Measurements from ENCODE around the gene NPLOC4.

The NPLOC4 gene

DNA sequence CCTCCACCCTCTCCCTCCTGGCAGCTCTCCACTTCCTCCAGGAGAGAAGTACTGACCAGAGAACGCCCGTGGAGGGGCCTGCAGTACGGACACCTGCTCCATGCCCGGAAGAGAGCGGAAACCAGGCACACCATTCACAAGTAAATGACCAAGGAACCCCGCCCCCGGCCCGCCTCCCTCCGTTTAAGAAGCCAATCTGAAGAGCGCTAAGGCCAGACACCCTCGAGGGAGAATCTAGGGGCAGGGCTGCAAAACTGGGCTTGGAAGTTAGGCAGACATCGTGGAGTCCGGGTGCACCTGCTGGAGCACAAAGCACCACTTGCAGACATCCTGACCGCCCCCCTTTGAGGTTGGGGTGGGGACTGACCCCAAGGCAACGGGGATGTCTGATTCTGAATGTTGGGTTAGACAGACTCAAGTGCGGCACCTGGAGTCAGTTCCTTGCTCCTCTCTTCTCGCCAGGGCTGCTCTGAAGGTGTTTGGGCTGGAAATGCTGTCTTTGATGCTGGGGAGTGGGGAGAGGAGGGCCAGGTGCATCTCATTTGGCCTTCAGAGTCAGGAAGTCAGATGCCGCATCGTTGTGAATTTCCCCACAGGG lies 83.8 kb downstream of the NPLOC4 start:
- peak overlapping the region; percentile 70 for H3K27ac ChIP-seq
- H3K36me3 ChIP-seq (ENCODE audit: control insufficient read depth, insufficient read depth, low read length): no peaks in the 10 kb centered on the region
- H2AFZ ChIP-seq: peak overlapping the region; percentile 94
- H3K4me2 ChIP-seq (ENCODE audit: low read length): peak overlapping the region; percentile 96
- H3K4me1 ChIP-seq: no peaks in the 10 kb centered on the region
- no peaks in the 10 kb centered on the region for H3K27me3 ChIP-seq (ENCODE audit: control insufficient read depth, insufficient read depth, low read length)
- H3K9ac ChIP-seq: no peak overlapping the region
- peak overlapping the region; percentile 89 for H3K4me3 ChIP-seq (ENCODE audit: low read depth, low read length)
- no peaks in the 10 kb centered on the region for H3K79me2 ChIP-seq
- TF ChIP-seq, protein P1, sequence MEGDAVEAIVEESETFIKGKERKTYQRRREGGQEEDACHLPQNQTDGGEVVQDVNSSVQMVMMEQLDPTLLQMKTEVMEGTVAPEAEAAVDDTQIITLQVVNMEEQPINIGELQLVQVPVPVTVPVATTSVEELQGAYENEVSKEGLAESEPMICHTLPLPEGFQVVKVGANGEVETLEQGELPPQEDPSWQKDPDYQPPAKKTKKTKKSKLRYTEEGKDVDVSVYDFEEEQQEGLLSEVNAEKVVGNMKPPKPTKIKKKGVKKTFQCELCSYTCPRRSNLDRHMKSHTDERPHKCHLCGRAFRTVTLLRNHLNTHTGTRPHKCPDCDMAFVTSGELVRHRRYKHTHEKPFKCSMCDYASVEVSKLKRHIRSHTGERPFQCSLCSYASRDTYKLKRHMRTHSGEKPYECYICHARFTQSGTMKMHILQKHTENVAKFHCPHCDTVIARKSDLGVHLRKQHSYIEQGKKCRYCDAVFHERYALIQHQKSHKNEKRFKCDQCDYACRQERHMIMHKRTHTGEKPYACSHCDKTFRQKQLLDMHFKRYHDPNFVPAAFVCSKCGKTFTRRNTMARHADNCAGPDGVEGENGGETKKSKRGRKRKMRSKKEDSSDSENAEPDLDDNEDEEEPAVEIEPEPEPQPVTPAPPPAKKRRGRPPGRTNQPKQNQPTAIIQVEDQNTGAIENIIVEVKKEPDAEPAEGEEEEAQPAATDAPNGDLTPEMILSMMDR (IDR thresholded peaks at IDR 0.05): peak; percentile 8
- H3K9me3 ChIP-seq (ENCODE audit: control insufficient read depth, low read length): no peaks in the 10 kb centered on the region

DNA sequence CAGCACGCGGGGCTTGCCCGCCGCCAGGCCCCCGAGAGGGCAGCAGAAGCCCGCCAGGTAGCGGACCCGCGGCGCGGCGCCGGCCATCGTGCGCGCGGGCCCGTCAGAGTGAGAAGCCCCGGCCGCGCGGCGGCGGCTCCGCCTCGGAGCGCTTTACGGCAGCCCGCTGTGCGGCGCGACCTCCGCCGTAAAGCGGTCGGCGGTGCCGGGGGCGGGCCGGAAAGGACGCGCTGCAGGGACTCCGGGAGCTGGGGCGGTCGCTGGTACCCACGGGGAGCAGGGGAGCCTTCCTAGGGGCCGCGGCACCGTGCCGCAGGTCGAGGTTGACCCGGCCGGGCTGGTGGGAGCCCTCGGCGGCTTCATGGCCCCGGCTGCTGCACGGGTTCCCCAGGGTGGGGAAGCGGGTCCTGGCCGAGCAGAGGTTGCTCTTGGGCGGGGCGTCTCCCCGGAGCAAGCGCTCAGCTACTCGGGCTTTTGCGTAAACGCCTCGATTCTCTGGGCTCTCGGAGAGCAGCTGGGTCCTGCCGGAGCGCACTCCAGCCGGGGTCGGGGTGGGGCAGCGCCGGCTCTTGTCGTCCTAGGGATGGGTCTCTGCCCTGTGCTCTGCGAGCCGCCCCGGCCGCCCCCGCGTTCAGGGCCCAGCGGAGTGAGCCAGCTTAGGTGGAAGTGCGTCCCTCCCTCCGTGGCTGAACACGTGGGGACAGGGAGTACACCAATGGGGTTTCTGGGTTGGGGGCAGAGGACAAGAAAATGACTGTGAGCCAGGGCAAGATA lies 84.5 kb downstream of the NPLOC4 start, which contains the start of gene FAAP100:
Gene FAAP100 (minus strand): TSS at position 110 of the 774 bp plus-strand sequence. CDS start 23 bp downstream, at position 87.
- Histone ChIP-seq H3K4me2 (ENCODE audit: low read length) (peak within 1 kb of the TSS; percentile 96), H3K4me3 (ENCODE audit: low read depth, low read length) (peak within 1 kb of the TSS; percentile 89), H2AFZ (peak within 1 kb of the TSS; percentile 94), H3K27me3 (ENCODE audit: control insufficient read depth, insufficient read depth, low read length) (no peaks in the 10 kb centered on the region), H3K36me3 (ENCODE audit: control insufficient read depth, insufficient read depth, low read length) (no peaks in the 10 kb centered on the region), H3K9ac (peak within 1 kb of the TSS; percentile 35), H3K79me2 (no peaks in the 10 kb centered on the region), H3K27ac (peak within 1 kb of the TSS; percentile 70), H3K9me3 (ENCODE audit: control insufficient read depth, low read length) (no peaks in the 10 kb centered on the region), H3K4me1 (no peaks in the 10 kb centered on the region)
- TF ChIP-seq, protein P1 (IDR thresholded peaks at IDR 0.05): no peak

DNA sequence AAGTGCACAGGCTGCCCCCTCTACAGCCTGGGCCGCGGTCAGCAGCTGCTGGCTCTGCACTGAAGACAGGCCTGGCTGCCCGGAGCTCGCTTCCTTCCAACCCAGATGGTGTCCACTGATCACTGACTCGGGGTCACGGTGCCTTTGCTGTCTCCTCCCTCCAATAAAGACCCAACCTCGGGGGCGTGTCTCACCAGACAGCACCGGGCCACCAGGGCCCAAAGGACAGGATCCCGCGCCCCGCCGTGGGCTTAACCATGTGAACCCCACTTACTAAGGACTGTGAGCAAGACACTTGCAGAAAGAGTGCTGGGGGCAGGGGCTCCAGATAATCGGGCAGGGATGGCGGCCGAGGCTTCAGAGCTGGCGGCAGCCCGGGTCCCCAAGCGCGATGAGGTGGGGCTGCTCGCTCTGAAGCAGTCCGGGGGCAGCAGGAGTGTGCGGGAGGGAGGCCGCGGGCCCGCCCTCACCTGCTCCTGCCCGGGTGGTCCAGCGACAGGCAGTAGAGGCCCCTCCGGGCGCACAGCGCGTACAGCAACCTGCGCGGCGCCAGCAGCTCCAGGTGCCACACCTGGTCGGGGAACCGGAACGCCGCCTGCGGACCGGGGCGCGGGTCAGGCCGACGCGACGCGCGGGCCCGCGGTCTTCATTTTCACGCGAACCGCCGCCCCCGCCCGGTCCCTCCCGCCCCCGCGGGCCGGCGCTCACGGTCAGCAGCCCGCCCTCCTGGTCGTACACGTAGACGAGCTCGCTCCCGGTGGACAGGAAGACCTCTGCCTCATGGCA lies 85.3 kb downstream of the NPLOC4 start:
- H3K9ac ChIP-seq: peak overlapping the region; percentile 35
- no peaks in the 10 kb centered on the region for H3K79me2 ChIP-seq
- H2AFZ ChIP-seq: peak overlapping the region; percentile 94
- no peaks in the 10 kb centered on the region for H3K36me3 ChIP-seq (ENCODE audit: control insufficient read depth, insufficient read depth, low read length)
- H3K27ac ChIP-seq: peak overlapping the region; percentile 70
- no peaks in the 10 kb centered on the region for H3K4me1 ChIP-seq
- H3K27me3 ChIP-seq (ENCODE audit: control insufficient read depth, insufficient read depth, low read length): no peaks in the 10 kb centered on the region
- TF ChIP-seq, protein P1 (IDR thresholded peaks at IDR 0.05): no peak
- peak overlapping the region; percentile 96 for H3K4me2 ChIP-seq (ENCODE audit: low read length)
- H3K9me3 ChIP-seq (ENCODE audit: control insufficient read depth, low read length): no peaks in the 10 kb centered on the region
- H3K4me3 ChIP-seq (ENCODE audit: low read depth, low read length): peak overlapping the region; percentile 89

- Histone ChIP-seq H3K36me3 (ENCODE audit: control insufficient read depth, insufficient read depth, low read length) (no peaks in the 10 kb centered on the region), H3K9me3 (ENCODE audit: control insufficient read depth, low read length) (no peaks in the 10 kb centered on the region), H3K27me3 (ENCODE audit: control insufficient read depth, insufficient read depth, low read length) (no peaks in the 10 kb centered on the region), H3K4me2 (ENCODE audit: low read length) (peak overlapping the region; percentile 96), H3K27ac (no peak overlapping the region), H3K4me3 (ENCODE audit: low read depth, low read length) (peak overlapping the region; percentile 89), H3K9ac (no peak overlapping the region), H2AFZ (peak overlapping the region; percentile 94), H3K79me2 (no peaks in the 10 kb centered on the region), H3K4me1 (no peaks in the 10 kb centered on the region)
- TF ChIP-seq, protein P1 (IDR thresholded peaks at IDR 0.05): no peak
These were observed 86.0 kb downstream of the NPLOC4 start for GRCh38 chr17:81550830-81551457.
